Fibroblast of lung (primary cell): ENCODE measurements around the gene SEC14L3.

Experiments
- CTCF ChIP-seq, 2 donors: IDR thresholded peaks in 1 of 2; conservative IDR thresholded peaks in 1 of 2; 1 replicate in 1 of 2; 2 replicates in 1 of 2; pipeline ENCODE4 v1.5.1; 2011 to 2012; ENCODE audit warnings: low read length in 2 of 2, control low read depth in 1 of 2, inconsistent platforms in 1 of 2, low read depth in 1 of 2, mild to moderate bottlenecking in 1 of 2
- EZH2 ChIP-seq: IDR thresholded peaks from 2 replicates; pipeline ENCODE4 v1.5.1; 2012; ENCODE audit warnings: low read length, control low read depth, mild to moderate bottlenecking; ENCODE audit errors: missing control alignments

- TF ChIP-seq CTCF (conservative IDR thresholded peaks at IDR 0.05 in 1 of 2, IDR thresholded peaks at IDR 0.05 in 1 of 2; ENCODE audit: low read depth in 1 of 2, low read length in 2 of 2) (no peak), EZH2 (no peak)
These were observed 26.2 kb downstream of the SEC14L3 start for GRCh38 chr22:30445438-30446145.
